Thoracic aorta (tissue), 2 donors: ENCODE data around the gene PHACTR1. TPM values are rescaled to one million over a fixed set of nuclear protein-coding genes. Genes with fewer than 3 reads are reported as not detected.

Experiments used
- ATAC-seq: fragments of 150-250 bp; one replicate; pipeline ENCODE4 v1.8.0; 2017; ENCODE audit warnings: low read depth; ENCODE audit not compliant: insufficient number of reproducible peaks, low FRiP score
- DNase-seq: peaks from one replicate; pipeline ENCODE4 v3.0.0-alpha.2; 2020; ENCODE audit warnings: low spot score
- H3K27ac ChIP-seq, 2 donors: fragments of 200-600 bp; sonication (generic); 1 replicate in 1 of 2; 2 replicates in 1 of 2; pipeline ENCODE4 v1.5.1; 2016; ENCODE audit warnings: mild to moderate bottlenecking in 2 of 2, moderate library complexity in 2 of 2
- H3K27me3 ChIP-seq: fragments of 200-600 bp; sonication (generic); replicated peaks from 2 replicates; pipeline ENCODE4 v1.6.0; 2016; ENCODE audit warnings: mild to moderate bottlenecking; ENCODE audit not compliant: insufficient read depth
- H3K36me3 ChIP-seq: fragments of 200-600 bp; sonication (generic); one replicate; pipeline ENCODE4 v1.5.1; 2016
- H3K4me1 ChIP-seq, 2 donors: fragments of 200-600 bp; sonication (generic); 1 replicate in 1 of 2; 2 replicates in 1 of 2; pipeline versions ENCODE4 v1.5.1 to v1.6.0; 2016; ENCODE audit warnings: low read depth in 2 of 2, mild to moderate bottlenecking in 1 of 2; ENCODE audit not compliant: control insufficient read depth in 1 of 2
- H3K4me3 ChIP-seq: fragments of 200-600 bp; sonication (generic); 2 replicates; pipeline ENCODE4 v1.5.1; 2016; ENCODE audit warnings: mild to moderate bottlenecking
- H3K9me3 ChIP-seq: fragments of 200-600 bp; sonication (generic); 2 replicates; pipeline ENCODE4 v1.5.1; 2016
- total RNA-seq, 2 donors: library from RNA; depleted of rRNA; stranded (reverse); fragments of >200 nt; gene quantifications; one replicate each; pipeline versions ENCODE4 v1.1.0 to v1.2.3, GENCODE V29; 2016
- TF ChIP-seq, protein P1 (sequence below): fragments of 200-600 bp; sonication (generic); IDR thresholded peaks from one replicate; pipeline ENCODE4 v1.5.1; 2019; ENCODE audit warnings: antibody characterized with exemption

The PHACTR1 gene
- total RNA-seq, 2 donors from 2014 or later: 42.9 to 69.1 TPM

DNA sequence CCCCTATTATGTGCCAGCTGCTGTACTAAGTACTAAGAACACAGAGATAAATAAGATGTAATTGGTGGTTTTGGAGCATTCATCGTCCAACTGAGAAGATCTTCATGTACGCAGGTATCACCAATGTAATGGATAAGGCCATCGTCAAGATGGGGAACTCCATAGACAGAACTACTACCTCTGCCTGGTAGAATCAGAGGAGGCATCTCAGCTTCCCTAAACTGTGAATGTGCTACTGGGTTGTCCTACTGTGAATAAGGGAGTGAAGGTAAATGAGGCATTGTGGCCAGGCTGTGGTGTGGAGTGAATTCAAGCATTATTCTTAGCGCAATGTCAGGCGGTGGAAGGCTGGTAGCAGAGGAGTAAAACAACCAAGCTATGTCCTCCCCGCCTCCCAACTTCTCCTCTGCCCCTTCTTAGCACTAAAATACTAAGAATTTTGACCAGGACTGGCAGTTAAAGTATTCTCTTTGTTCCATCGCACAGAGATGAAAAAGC, 543.6 kb downstream of the PHACTR1 start:
- no peaks in the 10 kb centered on the region for H3K9me3 ChIP-seq
- no peaks in the 10 kb centered on the region for H3K27me3 ChIP-seq
- peaks cover 10% of the 10 kb centered on the region for H3K36me3 ChIP-seq
- no peak overlapping the region for H3K27ac ChIP-seq
- no peak for DNase-seq
- TF ChIP-seq, protein P1, sequence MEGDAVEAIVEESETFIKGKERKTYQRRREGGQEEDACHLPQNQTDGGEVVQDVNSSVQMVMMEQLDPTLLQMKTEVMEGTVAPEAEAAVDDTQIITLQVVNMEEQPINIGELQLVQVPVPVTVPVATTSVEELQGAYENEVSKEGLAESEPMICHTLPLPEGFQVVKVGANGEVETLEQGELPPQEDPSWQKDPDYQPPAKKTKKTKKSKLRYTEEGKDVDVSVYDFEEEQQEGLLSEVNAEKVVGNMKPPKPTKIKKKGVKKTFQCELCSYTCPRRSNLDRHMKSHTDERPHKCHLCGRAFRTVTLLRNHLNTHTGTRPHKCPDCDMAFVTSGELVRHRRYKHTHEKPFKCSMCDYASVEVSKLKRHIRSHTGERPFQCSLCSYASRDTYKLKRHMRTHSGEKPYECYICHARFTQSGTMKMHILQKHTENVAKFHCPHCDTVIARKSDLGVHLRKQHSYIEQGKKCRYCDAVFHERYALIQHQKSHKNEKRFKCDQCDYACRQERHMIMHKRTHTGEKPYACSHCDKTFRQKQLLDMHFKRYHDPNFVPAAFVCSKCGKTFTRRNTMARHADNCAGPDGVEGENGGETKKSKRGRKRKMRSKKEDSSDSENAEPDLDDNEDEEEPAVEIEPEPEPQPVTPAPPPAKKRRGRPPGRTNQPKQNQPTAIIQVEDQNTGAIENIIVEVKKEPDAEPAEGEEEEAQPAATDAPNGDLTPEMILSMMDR: no peak
- ATAC-seq: no peak
- peaks cover 3 to 15% of the 10 kb centered on the region in 2 donors for H3K4me1 ChIP-seq
- H3K4me3 ChIP-seq: no peak overlapping the region

DNA sequence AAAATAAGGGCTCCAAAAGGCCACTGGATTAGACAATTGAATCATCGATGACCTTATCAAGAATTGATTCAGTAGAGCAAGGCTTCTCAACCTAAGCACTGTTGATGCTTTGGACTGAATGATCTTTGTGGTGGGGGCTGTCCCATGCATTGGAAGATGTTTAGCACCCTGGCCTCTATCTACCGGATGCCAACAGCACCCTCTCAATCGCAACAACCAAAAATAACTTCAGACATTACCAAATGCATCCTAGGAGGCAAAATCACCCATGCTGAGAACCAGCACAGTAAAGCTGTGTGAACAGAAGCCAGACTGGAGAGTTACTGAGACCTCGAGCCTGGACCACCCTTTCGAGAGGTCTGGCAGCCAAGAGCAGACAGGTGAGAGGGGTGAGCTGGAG, 544.3 kb downstream of the PHACTR1 start:
- Histone ChIP-seq H3K9me3 (no peaks in the 10 kb centered on the region), H3K27me3 (no peaks in the 10 kb centered on the region), H3K4me1 (peaks cover 3 to 15% of the 10 kb centered on the region in 2 donors), H3K27ac (no peak overlapping the region), H3K4me3 (no peak overlapping the region), H3K36me3 (peaks cover 7% of the 10 kb centered on the region)
- ATAC-seq (no peak), DNase-seq (no peak)
- TF ChIP-seq, protein P1: no peak

DNA sequence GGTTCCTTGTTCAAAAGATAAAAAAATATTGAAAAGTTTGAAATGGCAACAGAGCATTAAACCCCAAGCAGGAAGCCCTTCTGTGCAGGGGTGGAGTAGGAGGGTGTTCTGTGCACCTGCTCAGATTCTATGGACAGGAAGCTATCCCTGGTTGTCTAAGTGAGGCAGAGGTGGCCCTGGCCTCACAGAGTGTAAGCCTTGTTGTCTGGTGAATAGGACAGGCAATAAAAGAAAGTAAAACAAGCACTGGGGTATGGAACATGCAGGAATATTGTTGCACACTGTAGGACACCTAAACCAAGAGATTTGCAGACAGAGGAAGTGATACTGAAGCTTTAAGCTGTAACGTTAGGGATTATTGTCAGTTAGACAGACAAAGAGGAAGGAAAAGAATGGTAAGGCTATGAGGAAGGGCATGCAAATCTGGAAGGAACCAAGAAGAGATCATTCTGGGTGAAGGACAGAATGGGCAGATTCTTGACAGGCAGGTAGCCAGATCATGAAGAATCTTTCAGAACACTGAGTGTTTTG, 545.0 kb downstream of the PHACTR1 start:
- H3K4me1 ChIP-seq: peaks cover 3 to 15% of the 10 kb centered on the region in 2 donors
- no peak for ATAC-seq
- no peaks in the 10 kb centered on the region for H3K9me3 ChIP-seq
- DNase-seq: no peak
- H3K36me3 ChIP-seq: peaks cover 5% of the 10 kb centered on the region
- H3K27me3 ChIP-seq: no peaks in the 10 kb centered on the region
- TF ChIP-seq, protein P1: no peak
- no peak overlapping the region for H3K4me3 ChIP-seq
- H3K27ac ChIP-seq: no peak overlapping the region

DNA sequence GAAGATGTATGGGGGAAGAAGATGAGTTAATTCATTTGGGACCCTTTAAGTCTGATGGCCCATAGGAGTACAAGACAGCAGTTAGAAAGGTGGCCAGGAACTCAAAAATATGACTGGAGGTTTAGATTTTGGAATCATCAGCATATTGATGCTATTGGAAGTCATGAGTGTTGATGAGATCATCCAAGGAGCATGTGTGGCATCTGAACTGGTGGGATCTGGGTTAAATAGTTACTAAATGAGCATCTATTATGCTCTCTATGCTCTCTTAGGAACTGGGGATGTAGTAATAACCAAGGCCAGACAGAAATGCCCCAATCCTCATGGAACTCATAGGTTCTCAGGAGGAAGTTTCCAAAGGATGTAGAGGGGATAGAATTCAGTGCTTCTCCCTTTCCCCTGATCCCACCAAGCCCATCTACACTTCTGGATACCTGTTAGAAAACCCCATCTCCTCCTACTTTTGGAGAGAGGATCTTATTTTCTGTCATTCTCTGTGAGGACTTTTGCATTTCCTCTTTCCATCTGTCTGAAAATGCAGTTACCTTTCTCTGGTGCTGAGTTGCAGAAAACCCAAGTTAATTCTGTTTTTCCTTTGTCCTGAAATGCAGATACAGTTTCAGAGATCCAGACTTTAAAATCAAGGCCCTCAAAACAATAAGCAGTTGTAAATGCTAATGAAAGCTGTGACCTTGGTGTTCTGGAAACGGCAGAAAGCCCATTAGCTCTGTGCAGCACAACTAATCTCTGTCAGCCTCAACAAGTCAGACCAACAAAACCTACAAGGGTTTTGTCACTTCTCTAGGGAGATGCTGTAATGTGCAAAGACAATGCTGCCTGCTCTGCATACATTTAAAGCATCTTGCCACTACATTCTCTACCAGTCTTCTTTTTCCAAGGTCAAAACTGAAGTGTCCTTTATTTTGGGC, 546.0 kb downstream of the PHACTR1 start:
- no peak for ATAC-seq
- no peak overlapping the region for H3K27ac ChIP-seq
- no peak overlapping the region for H3K4me3 ChIP-seq

DNA sequence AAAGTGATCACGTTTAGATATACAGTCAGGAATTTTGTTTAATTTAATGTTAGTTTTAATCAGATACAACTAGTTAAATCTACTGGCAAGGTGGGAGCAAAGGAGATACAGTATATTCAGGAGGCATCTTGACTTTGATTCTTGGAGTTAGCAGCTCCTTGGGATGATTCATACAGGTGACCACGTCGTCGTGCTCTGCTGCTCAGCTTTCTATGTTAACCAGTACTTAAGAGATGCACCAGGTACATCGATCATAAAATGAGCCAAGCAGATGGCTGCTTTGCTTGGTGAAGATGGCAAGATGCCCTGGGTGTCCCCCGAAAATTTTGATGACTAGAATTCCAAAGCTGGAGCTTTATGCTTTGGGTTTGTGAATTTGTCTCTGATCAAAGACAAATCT, 547.1 kb downstream of the PHACTR1 start:
- Histone ChIP-seq H3K27me3 (no peaks in the 10 kb centered on the region), H3K27ac (no peak overlapping the region), H3K4me1 (peaks cover 0 to 28% of the 10 kb centered on the region in 2 donors), H3K4me3 (no peak overlapping the region), H3K9me3 (no peaks in the 10 kb centered on the region), H3K36me3 (peaks cover 5% of the 10 kb centered on the region)
- TF ChIP-seq, protein P1: no peak
- DNase-seq (no peak), ATAC-seq (no peak)

More for the DNA sequence above, 546.0 kb downstream of the PHACTR1 start:
- TF ChIP-seq, protein P1: no peak
- H3K9me3 ChIP-seq: no peaks in the 10 kb centered on the region
- H3K27me3 ChIP-seq: no peaks in the 10 kb centered on the region
- peaks cover 5% of the 10 kb centered on the region for H3K36me3 ChIP-seq
- no peak for DNase-seq
- peaks cover 0 to 23% of the 10 kb centered on the region in 2 donors for H3K4me1 ChIP-seq
